PC-9 (cell line): Measurements from ENCODE around the gene TMEM63C.

Source experiments
- EZH2 ChIP-seq: fragments of 200-600 bp; sonication (generic); IDR thresholded peaks from 2 replicates; pipeline ENCODE4 v1.8.0; 2017; ENCODE audit warnings: antibody characterized with exemption, low read depth
- TF ChIP-seq, protein P1 (sequence below): fragments of 200-600 bp; sonication (generic); conservative IDR thresholded peaks from 2 replicates; pipeline ENCODE4 v1.6.1; 2017; ENCODE audit warnings: mixed run types, antibody characterized with exemption, mild to moderate bottlenecking, moderate library complexity

DNA sequence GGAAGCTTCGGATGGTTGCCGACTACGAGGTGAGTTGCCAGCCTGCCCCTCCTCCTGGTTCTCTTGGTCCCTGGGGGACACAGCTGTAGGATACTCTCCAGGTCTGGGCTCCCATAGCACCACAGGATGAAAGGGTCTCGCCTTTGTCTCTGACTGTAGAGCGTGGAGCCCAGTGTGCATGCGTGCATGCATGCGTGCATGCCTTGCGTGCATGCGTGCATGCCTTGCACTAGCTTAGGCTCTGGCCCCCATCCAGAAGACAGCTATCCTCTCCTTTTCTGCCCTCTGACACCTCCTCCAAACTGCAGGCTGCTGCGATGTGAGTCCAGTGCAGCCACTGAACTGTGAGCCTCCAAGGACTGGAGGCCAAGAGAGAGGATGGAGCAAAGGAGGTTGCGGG, 70.3 kb downstream of the TMEM63C start:
- TF ChIP-seq, protein P1, sequence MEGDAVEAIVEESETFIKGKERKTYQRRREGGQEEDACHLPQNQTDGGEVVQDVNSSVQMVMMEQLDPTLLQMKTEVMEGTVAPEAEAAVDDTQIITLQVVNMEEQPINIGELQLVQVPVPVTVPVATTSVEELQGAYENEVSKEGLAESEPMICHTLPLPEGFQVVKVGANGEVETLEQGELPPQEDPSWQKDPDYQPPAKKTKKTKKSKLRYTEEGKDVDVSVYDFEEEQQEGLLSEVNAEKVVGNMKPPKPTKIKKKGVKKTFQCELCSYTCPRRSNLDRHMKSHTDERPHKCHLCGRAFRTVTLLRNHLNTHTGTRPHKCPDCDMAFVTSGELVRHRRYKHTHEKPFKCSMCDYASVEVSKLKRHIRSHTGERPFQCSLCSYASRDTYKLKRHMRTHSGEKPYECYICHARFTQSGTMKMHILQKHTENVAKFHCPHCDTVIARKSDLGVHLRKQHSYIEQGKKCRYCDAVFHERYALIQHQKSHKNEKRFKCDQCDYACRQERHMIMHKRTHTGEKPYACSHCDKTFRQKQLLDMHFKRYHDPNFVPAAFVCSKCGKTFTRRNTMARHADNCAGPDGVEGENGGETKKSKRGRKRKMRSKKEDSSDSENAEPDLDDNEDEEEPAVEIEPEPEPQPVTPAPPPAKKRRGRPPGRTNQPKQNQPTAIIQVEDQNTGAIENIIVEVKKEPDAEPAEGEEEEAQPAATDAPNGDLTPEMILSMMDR: no peak
- TF ChIP-seq EZH2: no peak
